Omental fat pad (tissue), 4 donors: ENCODE data around the gene MUC5AC. TPM values are rescaled to one million over a fixed set of nuclear protein-coding genes. Genes with fewer than 3 reads are reported as not detected.
"Not testable (repeated sequence)": the region's sequence is repeated elsewhere in the genome, so short reads cannot be mapped to it uniquely, and the experiment has no call there.

Experiments used
- ATAC-seq: fragments of 150-250 bp; one replicate; pipeline ENCODE4 v1.9.1; 2016; ENCODE audit warnings: mild to moderate bottlenecking, moderate library complexity; ENCODE audit not compliant: low FRiP score
- DNase-seq: peaks from one replicate; pipeline ENCODE4 v3.0.0-alpha.2; 2019; ENCODE audit warnings: low spot score
- total RNA-seq, 4 donors: library from RNA; depleted of rRNA; stranded (reverse); fragments of >200 nt; gene quantifications; one replicate each; pipeline ENCODE4 v1.1.0, GENCODE V29; 2016
- TF ChIP-seq, protein P1 (sequence below), 3 donors: fragments of 450-650 bp; IDR thresholded peaks; one replicate each; pipeline ENCODE4 v1.5.1; 2016 to 2017; ENCODE audit warnings: antibody characterized with exemption in 3 of 3, mild to moderate bottlenecking in 3 of 3, moderate library complexity in 2 of 3

MUC5AC gene
- total RNA-seq, 4 donors from 2014 or later: not detected

GRCh38 chr11:1111545-1112212, 46.1 kb upstream of the MUC5AC start:
- TF ChIP-seq, protein P1, sequence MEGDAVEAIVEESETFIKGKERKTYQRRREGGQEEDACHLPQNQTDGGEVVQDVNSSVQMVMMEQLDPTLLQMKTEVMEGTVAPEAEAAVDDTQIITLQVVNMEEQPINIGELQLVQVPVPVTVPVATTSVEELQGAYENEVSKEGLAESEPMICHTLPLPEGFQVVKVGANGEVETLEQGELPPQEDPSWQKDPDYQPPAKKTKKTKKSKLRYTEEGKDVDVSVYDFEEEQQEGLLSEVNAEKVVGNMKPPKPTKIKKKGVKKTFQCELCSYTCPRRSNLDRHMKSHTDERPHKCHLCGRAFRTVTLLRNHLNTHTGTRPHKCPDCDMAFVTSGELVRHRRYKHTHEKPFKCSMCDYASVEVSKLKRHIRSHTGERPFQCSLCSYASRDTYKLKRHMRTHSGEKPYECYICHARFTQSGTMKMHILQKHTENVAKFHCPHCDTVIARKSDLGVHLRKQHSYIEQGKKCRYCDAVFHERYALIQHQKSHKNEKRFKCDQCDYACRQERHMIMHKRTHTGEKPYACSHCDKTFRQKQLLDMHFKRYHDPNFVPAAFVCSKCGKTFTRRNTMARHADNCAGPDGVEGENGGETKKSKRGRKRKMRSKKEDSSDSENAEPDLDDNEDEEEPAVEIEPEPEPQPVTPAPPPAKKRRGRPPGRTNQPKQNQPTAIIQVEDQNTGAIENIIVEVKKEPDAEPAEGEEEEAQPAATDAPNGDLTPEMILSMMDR (IDR thresholded peaks at IDR 0.05): no peak
- DNase-seq (no peak), ATAC-seq (no peak)

GRCh38 chr11:1112351-1113191, 45.2 kb upstream of the MUC5AC start:
- DNase-seq: no peak

DNA sequence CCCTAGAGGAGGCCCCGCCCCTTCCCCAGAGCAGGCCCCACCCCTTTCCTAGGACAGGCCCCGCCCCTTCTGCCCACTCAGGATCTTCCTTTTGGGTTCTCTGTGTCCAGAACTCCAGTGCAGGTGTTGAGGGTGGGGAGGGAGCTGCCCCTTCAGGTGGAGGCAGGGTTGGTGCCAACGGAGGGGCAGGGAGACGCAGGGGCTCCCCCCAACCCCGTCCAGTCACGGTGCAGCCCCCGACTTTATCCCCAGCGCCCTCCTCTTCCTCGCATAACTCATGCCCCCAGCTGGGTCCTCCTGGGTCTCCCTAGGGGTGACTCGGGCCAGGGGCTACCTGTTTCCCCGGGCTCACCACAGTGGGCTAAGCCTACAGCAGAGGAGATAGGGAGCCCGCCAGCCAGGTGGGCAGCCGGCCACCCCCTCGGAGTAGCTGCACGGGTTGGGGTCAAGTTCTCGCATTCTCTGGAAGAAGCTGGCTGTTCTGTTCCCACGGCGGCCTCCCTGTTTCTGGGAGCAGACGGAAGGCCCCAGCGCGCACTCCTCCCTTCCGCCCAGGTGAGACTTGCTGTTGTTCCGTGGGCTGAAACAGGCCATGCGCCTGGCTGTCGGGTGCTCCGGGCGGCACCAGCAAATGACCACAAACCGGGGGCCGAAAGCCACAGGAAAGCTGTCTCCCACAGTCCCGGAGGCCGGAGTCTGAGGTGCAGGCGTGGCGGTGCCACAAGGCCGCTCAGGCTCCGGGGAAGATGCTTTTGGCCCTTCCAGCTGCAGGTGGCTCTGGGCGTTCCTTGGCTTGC, 44.1 kb upstream of the MUC5AC start:
- DNase-seq: no peak
- ATAC-seq: no peak
- TF ChIP-seq, protein P1 (IDR thresholded peaks at IDR 0.05): no peak

More at GRCh38 chr11:1112351-1113191, 45.2 kb upstream of the MUC5AC start:
- TF ChIP-seq, protein P1 (IDR thresholded peaks at IDR 0.05): no peak
- ATAC-seq: no peak

GRCh38 chr11:1115292-1115691, 42.5 kb upstream of the MUC5AC start:
- ATAC-seq, DNase-seq: not testable (repeated sequence)

DNA sequence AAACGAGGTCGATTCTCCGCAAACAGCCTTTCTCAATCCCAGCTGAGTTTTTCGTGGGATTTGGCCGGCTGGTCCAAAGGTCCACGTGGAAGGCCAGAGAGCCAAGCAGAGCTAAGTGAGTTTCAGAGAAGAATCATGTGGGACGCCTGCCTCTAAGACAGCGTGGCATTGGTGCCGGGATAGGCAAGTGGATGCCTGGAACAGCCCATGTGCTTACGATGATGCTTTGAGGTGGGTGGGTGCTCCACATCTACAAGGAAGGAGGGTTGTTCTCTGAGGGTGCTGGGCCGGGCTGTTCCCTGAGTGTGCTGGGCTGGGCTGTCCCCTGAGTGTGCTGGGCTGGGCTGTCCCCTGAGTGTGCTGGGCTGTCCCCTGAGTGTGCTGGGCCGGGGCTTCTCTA, 41.6 kb upstream of the MUC5AC start:
- no peak for ATAC-seq
- no peak for DNase-seq
- TF ChIP-seq, protein P1 (IDR thresholded peaks at IDR 0.05): no peak

DNA sequence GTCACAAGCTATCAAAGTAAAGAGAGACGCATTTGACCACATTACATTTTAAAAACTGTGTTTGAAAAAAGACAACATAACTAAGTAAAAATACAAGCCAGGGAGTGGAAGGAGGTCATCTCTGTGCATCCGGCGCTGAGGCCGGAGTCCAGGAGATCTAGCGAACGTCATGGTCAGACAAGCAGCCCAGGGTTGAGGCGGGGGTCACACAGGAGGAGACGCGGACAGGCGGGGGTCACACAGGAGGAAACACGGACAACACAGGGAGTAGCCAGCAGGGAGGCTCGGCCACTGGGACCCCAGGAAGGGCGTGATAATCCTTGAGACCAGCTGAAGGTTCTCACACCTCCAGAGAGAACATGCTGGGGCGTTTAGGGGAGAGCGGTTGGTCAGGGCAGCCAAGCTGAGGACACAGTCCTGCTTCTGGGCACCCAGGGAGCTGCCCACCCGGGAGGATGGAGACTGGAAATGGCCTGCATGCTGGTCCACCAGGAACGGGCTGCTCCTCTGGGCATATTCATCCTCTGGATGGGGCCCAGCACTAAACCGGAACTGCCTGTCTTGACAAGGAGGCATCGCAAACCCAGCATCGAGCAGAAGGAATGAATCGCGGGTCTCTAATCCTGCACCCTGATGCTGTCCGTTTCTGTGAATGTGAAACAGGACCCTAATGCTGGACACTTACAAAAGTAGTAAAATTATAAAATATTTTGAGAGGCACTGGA, 40.9 kb upstream of the MUC5AC start:
- ATAC-seq: no peak
- DNase-seq: no peak
- TF ChIP-seq, protein P1 (IDR thresholded peaks at IDR 0.05): no peak
